Measurements from ENCODE around the gene TMUB2. TPM values are rescaled to one million over a fixed set of nuclear protein-coding genes. Genes with fewer than 3 reads are reported as not detected.

The TMUB2 gene
- total RNA-seq, 2 donors from 2014 or later: 22.6 to 31.0 TPM

GRCh38 chr17:44155488-44155887, 31.3 kb upstream of the TMUB2 start:
- DNase-seq (no peak), ATAC-seq (no peak)
- no peaks in the 10 kb centered on the region for H3K4me1 ChIP-seq
- intact Hi-C loops (cut with DNase I): no loop called here
- no peak for TF ChIP-seq POLR2A (IDR thresholded peaks at IDR 0.05)
- TF ChIP-seq, protein P1, sequence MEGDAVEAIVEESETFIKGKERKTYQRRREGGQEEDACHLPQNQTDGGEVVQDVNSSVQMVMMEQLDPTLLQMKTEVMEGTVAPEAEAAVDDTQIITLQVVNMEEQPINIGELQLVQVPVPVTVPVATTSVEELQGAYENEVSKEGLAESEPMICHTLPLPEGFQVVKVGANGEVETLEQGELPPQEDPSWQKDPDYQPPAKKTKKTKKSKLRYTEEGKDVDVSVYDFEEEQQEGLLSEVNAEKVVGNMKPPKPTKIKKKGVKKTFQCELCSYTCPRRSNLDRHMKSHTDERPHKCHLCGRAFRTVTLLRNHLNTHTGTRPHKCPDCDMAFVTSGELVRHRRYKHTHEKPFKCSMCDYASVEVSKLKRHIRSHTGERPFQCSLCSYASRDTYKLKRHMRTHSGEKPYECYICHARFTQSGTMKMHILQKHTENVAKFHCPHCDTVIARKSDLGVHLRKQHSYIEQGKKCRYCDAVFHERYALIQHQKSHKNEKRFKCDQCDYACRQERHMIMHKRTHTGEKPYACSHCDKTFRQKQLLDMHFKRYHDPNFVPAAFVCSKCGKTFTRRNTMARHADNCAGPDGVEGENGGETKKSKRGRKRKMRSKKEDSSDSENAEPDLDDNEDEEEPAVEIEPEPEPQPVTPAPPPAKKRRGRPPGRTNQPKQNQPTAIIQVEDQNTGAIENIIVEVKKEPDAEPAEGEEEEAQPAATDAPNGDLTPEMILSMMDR (IDR thresholded peaks at IDR 0.05): no peak
- no peak overlapping the region for H3K4me3 ChIP-seq
- 38 to 89% methylated on average over 1 to 2 of the region's 2 CpGs for WGBS, 2 donors
- H3K27ac ChIP-seq: no peak overlapping the region
- no peaks in the 10 kb centered on the region for H3K27me3 ChIP-seq
- H3K36me3 ChIP-seq (replicated peaks in 1 of 2; ENCODE audit: insufficient read depth in 1 of 2, low read depth in 2 of 2): no peaks in the 10 kb centered on the region
- H3K9me3 ChIP-seq: no peaks in the 10 kb centered on the region

GRCh38 chr17:44159519-44160210, 27.1 kb upstream of the TMUB2 start:
- no peaks in the 10 kb centered on the region for H3K4me1 ChIP-seq
- DNase-seq (no peak), ATAC-seq (no peak)
- WGBS, 2 donors: 83 to 85% methylated on average over 15 of the region's 15 CpGs
- TF ChIP-seq, protein P1 (IDR thresholded peaks at IDR 0.05): no peak
- TF ChIP-seq POLR2A (IDR thresholded peaks at IDR 0.05): no peak
- H3K4me3 ChIP-seq: no peak overlapping the region
- no peaks in the 10 kb centered on the region for H3K36me3 ChIP-seq (replicated peaks in 1 of 2; ENCODE audit: insufficient read depth in 1 of 2, low read depth in 2 of 2)
- intact Hi-C loops (cut with DNase I): loop anchor here (10.0 kb wide), 1 partner anchor 265 kb away; no protein-coding TSS in a partner anchor
- H3K27me3 ChIP-seq: no peaks in the 10 kb centered on the region
- no peak overlapping the region for H3K27ac ChIP-seq
- H3K9me3 ChIP-seq: no peaks in the 10 kb centered on the region

GRCh38 chr17:44164476-44164875, 22.3 kb upstream of the TMUB2 start:
- WGBS, 2 donors: 87 to 96% methylated on average over 1 of the region's 1 CpG
- intact Hi-C loops (cut with DNase I): loop anchor here (10.0 kb wide), 1 partner anchor 270 kb away; no protein-coding TSS in a partner anchor
- DNase-seq (no peak), ATAC-seq (no peak)
- no peak overlapping the region for H3K4me3 ChIP-seq
- no peaks in the 10 kb centered on the region for H3K9me3 ChIP-seq
- H3K27me3 ChIP-seq: no peaks in the 10 kb centered on the region
- no peaks in the 10 kb centered on the region for H3K36me3 ChIP-seq (replicated peaks in 1 of 2; ENCODE audit: insufficient read depth in 1 of 2, low read depth in 2 of 2)
- peaks cover 8% of the 10 kb centered on the region for H3K4me1 ChIP-seq
- TF ChIP-seq, protein P1 (IDR thresholded peaks at IDR 0.05): no peak
- no peak for TF ChIP-seq POLR2A (IDR thresholded peaks at IDR 0.05)
- no peak overlapping the region for H3K27ac ChIP-seq

DNA sequence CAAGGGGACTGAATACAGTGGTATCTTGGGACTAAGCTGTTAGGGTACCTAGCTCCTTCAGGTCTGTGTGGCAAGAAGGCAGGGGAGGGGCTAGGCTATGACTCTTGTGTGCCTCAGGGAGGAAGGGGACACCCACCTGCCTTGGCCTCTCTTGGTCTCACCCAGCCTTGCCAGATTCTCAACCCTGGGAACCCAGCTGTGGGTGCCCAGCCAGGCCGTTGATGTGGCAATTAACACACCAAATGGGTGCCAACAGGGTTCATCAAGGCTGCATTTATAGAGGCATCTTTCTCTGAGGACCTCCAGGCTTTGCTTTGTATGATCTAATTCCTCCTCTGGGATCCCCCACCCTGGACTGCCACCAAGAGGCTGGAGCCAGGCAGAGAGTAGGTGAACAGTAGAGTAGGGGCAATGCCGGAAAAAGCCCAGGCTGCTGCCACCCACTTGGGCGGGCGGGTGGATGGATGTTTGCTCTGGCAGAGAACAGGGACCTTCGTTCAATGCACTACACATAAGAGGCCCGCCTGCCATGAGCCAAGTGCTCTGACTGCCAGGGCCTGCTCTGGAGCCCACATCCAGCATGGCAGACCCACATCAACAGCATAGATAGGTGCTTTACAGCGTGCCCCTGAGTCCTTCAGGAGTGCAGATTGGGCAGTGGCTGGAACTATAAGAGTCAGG, 19.5 kb upstream of the TMUB2 start:
- intact Hi-C loops (cut with DNase I): loop anchor here (10.0 kb wide), 1 partner anchor 273 kb away; no protein-coding TSS in a partner anchor
- DNase-seq: no peak
- no peak for TF ChIP-seq POLR2A (IDR thresholded peaks at IDR 0.05)
- TF ChIP-seq, protein P1 (IDR thresholded peaks at IDR 0.05): no peak
- no peak overlapping the region for H3K4me3 ChIP-seq
- H3K4me1 ChIP-seq: peaks cover 31% of the 10 kb centered on the region
- H3K9me3 ChIP-seq: no peaks in the 10 kb centered on the region
- no peak for ATAC-seq
- 68 to 69% methylated on average over 6 to 7 of the region's 7 CpGs for WGBS, 2 donors
- H3K27me3 ChIP-seq: no peaks in the 10 kb centered on the region
- no peaks in the 10 kb centered on the region for H3K36me3 ChIP-seq (replicated peaks in 1 of 2; ENCODE audit: insufficient read depth in 1 of 2, low read depth in 2 of 2)
- no peak overlapping the region for H3K27ac ChIP-seq
